ENCODE measurements around the gene NBAS. TPM values are rescaled to one million over a fixed set of nuclear protein-coding genes. Genes with fewer than 3 reads are reported as not detected.

Gene NBAS
- polyA plus RNA-seq, 1 donor from 2014 or later, result 31.9 TPM

DNA sequence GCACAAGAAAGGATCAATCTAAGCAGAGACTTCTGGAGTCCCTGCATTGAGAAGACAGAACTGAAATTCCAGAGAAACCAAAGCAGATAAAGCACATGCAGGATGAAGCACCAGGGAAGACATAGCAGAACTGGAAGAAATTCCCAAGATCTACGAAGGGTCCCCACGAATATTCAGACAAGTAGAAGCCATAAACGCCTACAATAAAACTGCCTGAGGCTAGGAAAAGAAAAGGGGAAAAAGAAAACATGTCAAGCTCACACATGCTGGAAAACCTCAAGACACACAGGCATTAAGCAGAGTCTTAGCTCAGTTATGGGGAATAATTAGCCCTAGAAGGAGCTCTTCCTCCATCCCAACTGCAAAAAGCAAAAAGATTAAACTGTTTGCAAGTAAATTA, 171.2 kb downstream of the NBAS start:
- H3K9me3 ChIP-seq (ENCODE audit: low read length), result no peaks in the 10 kb centered on the region
- H4K20me1 ChIP-seq (ENCODE audit: insufficient read depth), result no peaks in the 10 kb centered on the region
- no peaks in the 10 kb centered on the region for H3F3A ChIP-seq (ENCODE audit: insufficient read depth, low read length, poor library complexity, severe bottlenecking)
- no peak overlapping the region for H3K27ac ChIP-seq (ENCODE audit: low read length)
- no peaks in the 10 kb centered on the region for H3K9me2 ChIP-seq (ENCODE audit: insufficient read depth, low read length)
- TF ChIP-seq EP300 (conservative IDR thresholded peaks at IDR 0.05; ENCODE audit: poor library complexity, severe bottlenecking) (no peak), SMC3 (conservative IDR thresholded peaks at IDR 0.05; ENCODE audit: poor library complexity) (no peak), RAD21 (conservative IDR thresholded peaks at IDR 0.05) (no peak), MXI1 (conservative IDR thresholded peaks at IDR 0.05; ENCODE audit: poor library complexity, severe bottlenecking) (no peak), TAF1 (IDR thresholded peaks at IDR 0.05; ENCODE audit: low read depth) (no peak), EZH2 (IDR thresholded peaks at IDR 0.05; ENCODE audit: borderline replicate concordance, insufficient read depth, low read length, poor library complexity, severe bottlenecking) (no peak), POLR2AphosphoS5 (IDR thresholded peaks at IDR 0.05) (no peak), REST (IDR thresholded peaks at IDR 0.05; ENCODE audit: borderline replicate concordance) (no peak)
- TF ChIP-seq, protein P1, sequence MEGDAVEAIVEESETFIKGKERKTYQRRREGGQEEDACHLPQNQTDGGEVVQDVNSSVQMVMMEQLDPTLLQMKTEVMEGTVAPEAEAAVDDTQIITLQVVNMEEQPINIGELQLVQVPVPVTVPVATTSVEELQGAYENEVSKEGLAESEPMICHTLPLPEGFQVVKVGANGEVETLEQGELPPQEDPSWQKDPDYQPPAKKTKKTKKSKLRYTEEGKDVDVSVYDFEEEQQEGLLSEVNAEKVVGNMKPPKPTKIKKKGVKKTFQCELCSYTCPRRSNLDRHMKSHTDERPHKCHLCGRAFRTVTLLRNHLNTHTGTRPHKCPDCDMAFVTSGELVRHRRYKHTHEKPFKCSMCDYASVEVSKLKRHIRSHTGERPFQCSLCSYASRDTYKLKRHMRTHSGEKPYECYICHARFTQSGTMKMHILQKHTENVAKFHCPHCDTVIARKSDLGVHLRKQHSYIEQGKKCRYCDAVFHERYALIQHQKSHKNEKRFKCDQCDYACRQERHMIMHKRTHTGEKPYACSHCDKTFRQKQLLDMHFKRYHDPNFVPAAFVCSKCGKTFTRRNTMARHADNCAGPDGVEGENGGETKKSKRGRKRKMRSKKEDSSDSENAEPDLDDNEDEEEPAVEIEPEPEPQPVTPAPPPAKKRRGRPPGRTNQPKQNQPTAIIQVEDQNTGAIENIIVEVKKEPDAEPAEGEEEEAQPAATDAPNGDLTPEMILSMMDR (IDR thresholded peaks at IDR 0.05; ENCODE audit: poor library complexity, severe bottlenecking), result no peak
- no peak overlapping the region for H3K4me3 ChIP-seq (ENCODE audit: low read length)
- H3K27me3 ChIP-seq (ENCODE audit: insufficient read depth, low read depth, low read length), result no peaks in the 10 kb centered on the region
- no peaks in the 10 kb centered on the region for H3K79me2 ChIP-seq (replicated peaks; ENCODE audit: insufficient read depth, low read length)
- no peaks in the 10 kb centered on the region for H3K36me3 ChIP-seq (ENCODE audit: insufficient read depth, low read length)
- no peak overlapping the region for H3K4me2 ChIP-seq (ENCODE audit: low read length)
- no peak overlapping the region for H3K9ac ChIP-seq (ENCODE audit: low read length)
- H2AFZ ChIP-seq (ENCODE audit: low read depth, low read length), result no peak overlapping the region

DNA sequence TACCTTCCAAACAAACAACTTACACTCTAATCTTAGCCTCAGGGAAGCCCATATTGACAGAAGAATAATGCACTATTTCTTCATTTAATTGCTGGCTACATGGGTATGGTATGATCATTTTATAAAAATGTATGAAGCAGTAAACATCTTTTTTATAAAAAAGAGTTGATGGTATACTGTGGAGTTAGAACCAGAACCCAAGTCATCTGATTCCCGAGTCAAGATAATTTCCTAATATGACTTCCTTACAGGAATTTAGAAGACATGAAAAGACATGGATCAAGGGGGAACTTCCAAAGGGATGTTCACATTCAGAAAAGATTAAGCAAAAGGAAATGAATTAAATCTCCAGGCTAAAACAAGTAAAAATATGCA, 171.8 kb downstream of the NBAS start:
- H2AFZ ChIP-seq (ENCODE audit: low read depth, low read length), result no peak overlapping the region
- no peaks in the 10 kb centered on the region for H3K79me2 ChIP-seq (replicated peaks; ENCODE audit: insufficient read depth, low read length)
- H3K27ac ChIP-seq (ENCODE audit: low read length), result no peak overlapping the region
- H3K9ac ChIP-seq (ENCODE audit: low read length), result no peak overlapping the region
- H3K9me3 ChIP-seq (ENCODE audit: low read length), result no peaks in the 10 kb centered on the region
- H3K27me3 ChIP-seq (ENCODE audit: insufficient read depth, low read depth, low read length), result no peaks in the 10 kb centered on the region
- no peak overlapping the region for H3K4me3 ChIP-seq (ENCODE audit: low read length)
- H3K36me3 ChIP-seq (ENCODE audit: insufficient read depth, low read length), result no peaks in the 10 kb centered on the region
- TF ChIP-seq TAF1 (IDR thresholded peaks at IDR 0.05; ENCODE audit: low read depth), result no peak
- TF ChIP-seq, protein P1 (IDR thresholded peaks at IDR 0.05; ENCODE audit: poor library complexity, severe bottlenecking), result no peak
- no peak for TF ChIP-seq RAD21 (conservative IDR thresholded peaks at IDR 0.05)
- no peak for TF ChIP-seq REST (IDR thresholded peaks at IDR 0.05; ENCODE audit: borderline replicate concordance)
- no peak for TF ChIP-seq POLR2AphosphoS5 (IDR thresholded peaks at IDR 0.05)
- no peak for TF ChIP-seq SMC3 (conservative IDR thresholded peaks at IDR 0.05; ENCODE audit: poor library complexity)
- no peak for TF ChIP-seq MXI1 (conservative IDR thresholded peaks at IDR 0.05; ENCODE audit: poor library complexity, severe bottlenecking)
- TF ChIP-seq EZH2 (IDR thresholded peaks at IDR 0.05; ENCODE audit: borderline replicate concordance, insufficient read depth, low read length, poor library complexity, severe bottlenecking), result no peak
- TF ChIP-seq EP300 (conservative IDR thresholded peaks at IDR 0.05; ENCODE audit: poor library complexity, severe bottlenecking), result no peak
- no peaks in the 10 kb centered on the region for H4K20me1 ChIP-seq (ENCODE audit: insufficient read depth)
- no peak overlapping the region for H3K4me2 ChIP-seq (ENCODE audit: low read length)
- no peaks in the 10 kb centered on the region for H3K9me2 ChIP-seq (ENCODE audit: insufficient read depth, low read length)
- H3F3A ChIP-seq (ENCODE audit: insufficient read depth, low read length, poor library complexity, severe bottlenecking), result no peaks in the 10 kb centered on the region

All from neural cell (in vitro differentiated cells).